Caki2 (cell line): ENCODE data around the gene ZNF184. TPM values are rescaled to one million over a fixed set of nuclear protein-coding genes. Genes with fewer than 3 reads are reported as not detected.
A peak's percentile ranks its signal among the peaks of the same experiment; 100 is the strongest.
"Not testable (repeated sequence)": the region's sequence is repeated elsewhere in the genome, so short reads cannot be mapped to it uniquely, and the experiment has no call there.

Source experiments
- DNase-seq: peaks from one replicate; pipeline ENCODE4 v3.0.0-alpha.2; 2015; ENCODE audit warnings: low read depth
- in situ Hi-C: cut with HindIII; loops from 2 replicates; pipeline ENCODE4 v1.10.0; 2016; ENCODE audit warnings: low sequenced_read_pairs, low pct_unique_long_range_greater_than_20kb, mixed read lengths
- total RNA-seq: library from RNA; depleted of rRNA; stranded (reverse); fragments of >200 nt; shearing (Covaris generic); gene quantifications from 2 replicates; pipeline ENCODE4 v1.2.3, GENCODE V29; 2014; ENCODE audit warnings: low replicate concordance; rRNA removed

Gene ZNF184
- total RNA-seq, 1 experiment from 2014 or later, result 13.8 TPM

DNA sequence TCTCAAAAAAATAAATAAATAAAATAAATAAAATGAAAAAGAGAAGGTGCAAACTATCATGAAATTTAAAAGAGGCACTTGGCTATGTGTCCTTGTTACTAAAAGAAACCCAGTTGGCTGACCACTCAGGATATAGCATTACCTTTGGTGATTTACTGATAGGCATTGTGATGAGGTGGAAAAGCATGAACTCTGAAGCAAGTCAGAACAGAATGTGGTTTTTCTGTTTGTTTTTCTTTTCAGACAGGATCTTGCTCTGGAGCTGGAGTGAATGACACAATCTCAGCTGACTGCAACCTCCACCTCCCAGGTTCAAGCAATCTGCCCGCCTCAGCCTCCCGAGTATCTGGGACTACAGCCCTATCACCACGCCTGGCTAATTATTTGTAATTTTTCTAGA, 31.9 kb downstream of the ZNF184 start:
- peak; percentile 56 for DNase-seq
- in situ Hi-C loops, result no loop called here

DNA sequence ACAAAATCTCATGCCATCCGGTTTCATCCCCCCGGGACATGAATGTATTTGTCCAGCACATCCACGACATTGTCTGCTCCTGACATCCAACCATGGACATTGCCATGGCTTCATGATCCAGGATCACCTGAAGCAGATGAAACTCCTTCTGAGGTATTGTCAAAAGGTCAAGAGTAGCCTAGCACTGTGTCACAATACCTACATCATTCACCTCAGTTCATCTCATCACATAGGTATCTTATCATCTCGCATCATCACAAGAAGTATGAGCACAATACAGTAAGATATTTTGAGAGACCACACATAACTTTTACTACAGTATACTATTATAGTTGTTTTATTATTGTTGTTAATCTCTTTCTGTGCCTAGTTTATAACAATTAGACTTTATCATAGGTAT, 33.5 kb downstream of the ZNF184 start:
- no peak for DNase-seq
- in situ Hi-C loops, result no loop called here

DNA sequence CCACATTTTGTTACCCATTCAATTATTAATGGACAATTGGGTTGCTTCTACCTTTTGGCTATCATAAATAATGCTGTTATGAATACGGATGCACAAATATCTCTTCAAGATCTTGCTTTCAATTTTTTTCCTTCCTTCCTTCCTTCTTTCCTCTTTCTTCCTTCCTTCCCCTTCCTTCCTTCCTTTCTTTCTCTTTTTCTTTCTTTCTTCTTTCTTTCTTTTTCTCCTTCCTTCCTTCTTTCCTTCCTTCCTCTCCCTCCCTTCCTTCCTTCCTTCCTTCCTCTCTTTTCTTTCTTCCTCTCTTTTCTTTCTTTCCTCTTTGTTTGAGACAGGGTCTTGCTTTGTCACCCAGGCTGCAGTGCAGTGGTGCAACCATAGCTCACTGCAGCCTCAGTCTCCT, 39.2 kb downstream of the ZNF184 start:
- in situ Hi-C loops, result no loop called here
- DNase-seq, result no peak

DNA sequence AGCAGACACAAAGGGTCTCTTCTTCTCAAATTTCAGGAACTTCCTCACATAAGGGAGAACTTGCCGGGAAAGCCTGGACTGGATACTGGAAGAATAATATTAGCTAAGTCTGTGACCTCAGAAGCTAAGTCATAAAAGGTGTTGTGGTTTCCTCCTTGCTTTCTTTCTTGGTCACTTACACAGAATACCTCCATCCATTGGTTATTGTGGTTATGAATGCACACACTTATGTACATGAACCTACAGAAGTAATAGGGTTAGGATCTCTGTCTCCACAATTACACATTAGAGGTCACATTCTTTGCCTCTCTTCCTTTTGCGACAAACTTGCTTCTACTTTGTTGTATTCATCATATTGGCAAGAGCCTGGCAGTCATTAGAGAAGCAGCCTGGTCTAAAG, 43.9 kb downstream of the ZNF184 start:
- no peak for DNase-seq
- in situ Hi-C loops, result no loop called here

DNA sequence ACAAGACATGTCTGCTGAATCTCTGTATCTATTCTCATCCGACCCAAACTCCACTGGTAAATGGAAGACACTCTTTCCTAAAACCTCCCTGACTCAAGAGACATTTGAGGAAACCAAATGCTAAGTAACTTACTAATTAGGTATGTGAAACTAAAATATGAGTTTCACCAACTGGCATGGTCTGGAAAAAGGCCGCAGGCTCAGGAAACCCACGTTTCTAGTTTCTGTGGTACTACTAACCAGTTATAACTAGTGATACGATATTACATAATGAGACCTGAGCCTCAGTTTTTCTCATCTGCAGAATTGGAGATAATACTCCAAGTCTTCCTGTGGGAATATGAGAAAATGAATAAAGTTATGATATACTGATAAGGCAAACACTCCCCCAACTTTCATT, 44.4 kb downstream of the ZNF184 start:
- in situ Hi-C loops, result no loop called here
- DNase-seq, result no peak

DNA sequence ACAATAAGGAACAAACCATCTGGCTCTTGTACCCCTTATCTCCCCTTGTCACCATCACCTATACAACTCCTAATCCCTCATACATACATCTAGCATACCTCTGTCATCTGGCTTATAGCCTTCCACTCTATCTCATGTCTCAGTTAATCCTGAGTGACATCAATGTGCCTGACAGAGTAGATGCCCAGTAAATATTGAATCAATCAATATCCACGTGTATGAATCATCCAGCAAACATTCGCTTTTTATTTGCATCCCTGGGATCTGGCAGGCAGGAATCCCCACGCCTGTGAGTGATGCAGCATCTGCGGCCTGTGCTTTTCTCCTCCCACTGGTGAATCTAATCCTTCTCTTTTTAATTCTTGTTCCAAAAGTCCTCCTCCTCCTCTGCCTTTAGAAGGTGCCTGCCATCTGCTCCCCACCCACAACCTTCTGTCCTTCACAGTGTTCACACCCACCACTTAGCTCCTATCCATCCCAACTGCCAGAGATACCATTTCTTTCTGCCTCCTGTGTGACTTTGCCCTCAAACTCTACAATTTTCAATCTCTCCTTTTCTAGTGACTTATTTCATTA, 46.8 kb downstream of the ZNF184 start:
- in situ Hi-C loops, result no loop called here
- no peak for DNase-seq

DNA sequence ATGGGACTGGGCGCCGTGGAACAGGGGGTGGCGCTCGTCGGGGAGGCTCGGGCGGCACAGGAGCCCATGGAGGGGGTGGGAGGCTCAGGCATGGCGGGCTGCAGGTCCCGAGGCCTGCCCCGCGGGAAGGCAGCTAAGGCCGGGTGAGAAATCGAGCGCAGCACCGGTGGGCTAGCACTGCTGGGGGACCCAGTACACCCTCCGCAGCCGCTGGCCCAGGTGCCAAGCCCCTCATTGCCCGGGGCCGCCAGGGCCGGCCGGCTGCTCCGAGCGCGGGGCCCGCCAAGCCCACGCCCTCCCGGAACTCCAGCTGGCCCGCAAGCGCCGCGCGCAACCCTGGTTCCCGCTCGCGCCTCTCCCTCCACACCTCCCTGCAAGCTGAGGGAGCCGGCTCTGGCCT, 48.1 kb downstream of the ZNF184 start:
- DNase-seq, in situ Hi-C loops: not testable (repeated sequence)

DNA sequence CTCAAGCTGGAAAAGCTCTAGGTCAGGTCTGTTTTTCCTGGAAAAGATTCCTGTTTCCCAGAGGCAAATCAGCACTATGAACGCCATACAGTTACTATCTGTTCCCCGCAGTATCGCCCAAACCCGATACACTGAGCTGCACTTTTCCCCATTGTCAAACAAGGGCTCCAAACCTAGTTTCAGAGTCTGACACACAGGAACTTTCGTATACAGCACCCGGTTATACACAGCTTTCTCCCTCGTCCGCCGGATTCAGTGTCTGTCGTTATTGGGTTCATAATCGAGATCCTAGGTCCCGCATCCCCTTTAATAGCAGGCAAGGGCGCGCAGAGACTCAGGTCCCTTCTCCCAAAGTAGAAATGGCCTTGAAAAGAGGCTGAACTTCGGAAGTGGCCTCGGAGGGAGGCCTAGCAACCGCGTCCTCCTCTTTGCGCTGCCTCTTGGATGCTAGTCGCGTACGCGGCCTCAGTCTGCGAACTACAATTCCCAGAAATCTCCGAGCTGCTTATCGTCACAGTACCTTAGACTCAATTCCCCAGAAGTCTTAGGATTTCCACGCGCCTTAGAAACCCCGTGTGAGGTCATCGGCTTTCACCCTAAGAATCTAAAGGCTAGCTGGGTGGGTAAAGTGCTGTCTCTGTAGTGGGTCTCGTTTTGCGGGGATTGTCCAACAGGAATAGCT, 50.1 kb downstream of the ZNF184 start:
- DNase-seq, result no peak
- in situ Hi-C loops, result no loop called here

DNA sequence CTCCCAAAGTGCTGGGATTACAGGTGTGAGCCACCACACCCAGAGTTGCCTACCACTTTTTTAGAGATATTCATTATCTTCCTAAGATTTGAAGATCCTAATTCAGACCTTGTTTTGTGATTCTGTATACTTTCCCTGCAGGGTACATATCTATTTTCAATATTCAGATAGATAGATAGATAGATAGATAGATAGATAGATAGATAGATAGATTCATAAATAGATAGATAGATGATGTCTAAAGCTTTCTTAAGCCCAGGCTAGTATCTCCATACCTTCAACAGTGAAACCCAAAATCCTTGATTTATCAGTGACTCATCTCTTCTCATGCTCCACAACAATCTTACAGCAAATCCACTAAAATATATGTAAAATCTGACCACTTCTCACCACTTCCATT, 53.5 kb downstream of the ZNF184 start:
- no peak for DNase-seq
- in situ Hi-C loops, result no loop called here

DNA sequence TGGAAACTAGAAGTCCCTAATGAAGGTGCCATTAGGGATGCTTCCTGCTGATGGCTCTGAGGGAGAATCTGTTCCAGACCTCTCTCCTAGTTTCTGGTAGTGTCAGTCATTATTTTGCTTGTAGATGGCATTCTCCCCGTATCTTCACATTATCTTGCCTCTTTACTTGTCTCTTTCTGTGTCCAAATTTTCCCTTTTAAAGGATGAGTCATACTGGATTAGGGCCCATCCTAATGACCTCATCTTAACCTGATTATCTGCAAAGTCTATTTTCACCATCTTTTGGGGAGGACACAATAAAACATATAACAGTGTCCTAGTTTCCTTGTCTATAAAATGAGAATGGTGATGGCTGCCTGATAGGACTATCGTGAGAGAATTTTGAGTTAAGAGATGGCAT, 57.0 kb downstream of the ZNF184 start:
- in situ Hi-C loops, result no loop called here
- DNase-seq, result no peak

DNA sequence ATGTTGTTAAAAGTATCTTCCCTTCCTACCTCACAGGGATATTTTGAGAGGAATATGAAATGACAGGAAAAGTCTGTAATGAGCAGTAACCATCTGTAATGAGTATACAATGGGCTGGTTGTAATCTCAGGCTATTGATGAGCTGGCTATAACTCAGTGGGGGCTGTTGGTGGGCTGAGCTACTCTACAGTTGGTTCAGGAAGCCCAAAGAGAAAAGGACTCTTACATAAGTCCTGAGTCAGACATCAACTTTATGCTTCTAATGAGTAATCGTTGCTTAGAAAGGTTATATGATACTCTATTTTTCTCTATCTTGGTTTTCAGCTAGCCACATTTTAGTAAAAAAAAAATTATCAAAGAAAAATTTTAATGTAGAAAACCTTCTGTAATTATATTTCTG, 57.9 kb downstream of the ZNF184 start:
- in situ Hi-C loops, result no loop called here
- DNase-seq, result no peak

DNA sequence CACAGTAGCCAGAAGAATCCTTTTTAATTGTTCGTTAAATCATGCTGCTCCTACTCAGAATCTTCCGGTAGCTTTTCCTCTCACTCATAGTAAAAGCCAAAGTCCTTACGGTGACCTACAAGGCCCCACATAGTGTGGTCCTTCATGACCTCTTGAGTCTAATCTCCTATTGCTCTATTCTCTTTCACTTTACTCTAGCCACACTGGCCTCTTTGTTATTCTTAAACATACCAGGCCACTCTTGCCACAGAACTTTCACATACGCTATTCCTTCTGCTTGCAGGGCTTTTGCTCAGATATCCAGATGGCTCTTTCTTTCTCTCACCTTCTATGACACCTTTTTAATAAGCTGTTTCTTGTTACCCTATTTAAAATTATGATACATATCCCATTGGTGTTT, 58.6 kb downstream of the ZNF184 start:
- in situ Hi-C loops, result no loop called here
- no peak for DNase-seq

DNA sequence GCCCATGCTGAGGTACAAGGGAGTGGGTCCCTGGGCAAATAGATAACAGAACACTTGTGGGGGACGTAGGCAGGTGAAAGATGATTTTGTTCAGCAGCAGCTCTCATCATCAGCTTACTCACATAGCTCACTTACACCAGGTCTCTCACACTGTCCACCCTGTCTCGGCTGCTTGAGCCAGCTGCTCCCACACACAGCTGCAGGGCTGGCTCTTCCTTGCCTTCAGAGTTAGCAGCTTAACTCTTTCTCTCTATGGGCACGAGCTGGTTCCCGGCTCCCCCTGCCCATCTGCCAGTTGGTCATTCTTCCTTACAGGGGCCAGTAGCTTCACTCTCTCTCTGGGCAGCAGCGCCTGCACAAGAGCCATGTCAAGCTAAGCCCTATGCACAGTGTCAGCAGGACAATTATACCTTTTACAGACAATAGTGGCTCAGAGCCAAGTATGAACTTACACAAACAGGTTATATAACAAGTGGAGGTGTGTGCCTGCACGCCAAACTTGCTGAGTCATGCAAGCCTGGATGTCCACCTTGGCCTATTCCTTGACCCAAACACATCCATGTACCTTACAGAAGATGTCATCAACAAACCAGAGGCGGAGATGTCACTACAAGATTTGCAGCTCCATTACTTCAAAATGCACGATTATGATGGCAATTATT, 65.6 kb downstream of the ZNF184 start:
- no peak for DNase-seq
- in situ Hi-C loops, result no loop called here

DNA sequence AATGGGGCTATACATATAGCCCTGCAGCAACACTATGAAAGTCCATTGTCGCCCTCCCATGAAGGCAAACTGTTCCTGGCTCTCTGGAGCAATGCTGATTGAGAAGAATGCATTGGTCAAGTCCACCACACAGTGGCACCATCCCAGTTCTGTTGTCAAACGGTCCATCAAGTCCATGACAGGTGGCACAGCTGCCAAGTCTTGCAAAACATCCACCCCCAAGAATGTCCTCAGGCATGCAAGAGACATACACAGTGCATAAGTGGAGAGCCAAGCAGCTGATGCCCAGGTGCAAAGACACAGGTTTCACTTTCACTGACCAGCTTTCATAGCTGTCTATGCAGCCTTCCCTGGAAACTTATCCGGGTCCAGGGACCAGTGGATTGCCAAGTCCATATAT, 66.8 kb downstream of the ZNF184 start:
- in situ Hi-C loops, result no loop called here
- no peak for DNase-seq

DNA sequence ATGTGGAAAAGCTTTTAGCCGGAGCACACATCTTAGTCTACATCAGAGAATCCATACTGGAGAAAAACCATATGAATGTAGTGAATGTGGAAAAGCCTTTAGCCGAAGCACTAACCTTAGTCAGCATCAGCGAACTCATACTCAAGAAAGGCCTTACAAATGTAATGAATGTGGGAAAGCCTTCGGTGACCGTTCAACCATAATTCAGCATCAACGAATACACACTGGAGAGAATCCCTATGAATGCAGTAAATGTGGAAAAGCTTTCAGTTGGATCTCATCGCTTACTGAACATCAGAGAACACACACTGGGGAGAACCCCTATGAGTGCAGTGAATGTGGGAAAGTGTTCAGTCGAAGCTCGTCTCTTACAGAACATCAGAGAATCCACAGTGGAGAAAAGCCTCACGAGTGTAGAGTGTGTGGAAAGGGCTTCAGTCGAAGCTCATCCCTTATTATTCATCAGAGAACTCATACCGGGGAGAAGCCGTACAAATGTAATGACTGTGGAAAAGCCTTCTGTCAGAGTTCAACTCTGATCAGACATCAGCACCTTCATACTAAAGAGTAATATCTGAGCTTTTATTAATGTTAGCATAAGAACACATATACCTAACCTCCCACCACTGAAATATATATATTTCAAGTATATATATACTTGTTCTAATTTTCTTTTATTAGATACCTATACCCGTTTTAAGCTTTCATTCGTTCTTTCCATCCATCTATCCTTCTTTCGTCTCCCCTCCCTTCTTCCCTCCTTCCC, 71.8 kb downstream of the ZNF184 start:
- DNase-seq, result no peak
- in situ Hi-C loops, result no loop called here

Other genes with a start within 250 kb of the ZNF184 start
- 10.7 and 14.3 TPM in 2 replicates for gene PRSS16, start 225.4 kb downstream of the ZNF184 start, total RNA-seq
- not detected in 2 replicates for gene POM121L2, start 160.8 kb downstream of the ZNF184 start, total RNA-seq
- 0.06 and 4.0 TPM in 2 replicates for gene ZNF391, start 84.3 kb downstream of the ZNF184 start, total RNA-seq